AG09309 (cell line): Measurements from ENCODE around the gene MSRB3.

ENCODE experiments used
- DNase-seq: peaks from one replicate; pipeline ENCODE4 v3.0.0-alpha.2; 2010; ENCODE audit warnings: low read depth
- H3K4me3 ChIP-seq: 2 replicates; pipeline ENCODE4 v1.5.1; 2011; ENCODE audit warnings: mild to moderate bottlenecking, low read depth, low read length, moderate library complexity; ENCODE audit not compliant: control insufficient read depth
- TF ChIP-seq, protein P1 (sequence below): IDR thresholded peaks from 2 replicates; pipeline ENCODE4 v1.5.1; 2011; ENCODE audit warnings: mild to moderate bottlenecking, low read depth, low read length, inconsistent platforms; ENCODE audit not compliant: insufficient read depth, control insufficient read depth; ENCODE audit errors: missing control alignments

MSRB3 gene

DNA sequence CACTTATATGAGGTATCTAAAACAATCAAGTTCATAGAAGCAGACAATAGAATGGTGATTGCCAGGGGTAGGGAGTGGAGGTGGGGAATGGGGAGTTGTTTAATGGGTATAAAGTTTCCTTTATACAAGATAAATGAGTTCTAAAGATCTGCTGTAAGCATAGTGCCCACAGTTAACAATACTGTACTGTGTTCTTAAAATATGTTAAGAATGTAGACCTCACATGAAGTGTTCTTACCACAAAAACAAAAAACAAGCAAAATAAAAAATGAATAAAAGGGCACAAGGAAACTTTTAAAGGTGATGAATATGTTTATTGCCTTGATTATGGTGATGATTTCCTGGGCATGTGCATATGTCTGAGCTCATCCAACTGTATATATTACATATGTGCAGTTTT lies 211.8 kb downstream of the MSRB3 start:
- TF ChIP-seq, protein P1, sequence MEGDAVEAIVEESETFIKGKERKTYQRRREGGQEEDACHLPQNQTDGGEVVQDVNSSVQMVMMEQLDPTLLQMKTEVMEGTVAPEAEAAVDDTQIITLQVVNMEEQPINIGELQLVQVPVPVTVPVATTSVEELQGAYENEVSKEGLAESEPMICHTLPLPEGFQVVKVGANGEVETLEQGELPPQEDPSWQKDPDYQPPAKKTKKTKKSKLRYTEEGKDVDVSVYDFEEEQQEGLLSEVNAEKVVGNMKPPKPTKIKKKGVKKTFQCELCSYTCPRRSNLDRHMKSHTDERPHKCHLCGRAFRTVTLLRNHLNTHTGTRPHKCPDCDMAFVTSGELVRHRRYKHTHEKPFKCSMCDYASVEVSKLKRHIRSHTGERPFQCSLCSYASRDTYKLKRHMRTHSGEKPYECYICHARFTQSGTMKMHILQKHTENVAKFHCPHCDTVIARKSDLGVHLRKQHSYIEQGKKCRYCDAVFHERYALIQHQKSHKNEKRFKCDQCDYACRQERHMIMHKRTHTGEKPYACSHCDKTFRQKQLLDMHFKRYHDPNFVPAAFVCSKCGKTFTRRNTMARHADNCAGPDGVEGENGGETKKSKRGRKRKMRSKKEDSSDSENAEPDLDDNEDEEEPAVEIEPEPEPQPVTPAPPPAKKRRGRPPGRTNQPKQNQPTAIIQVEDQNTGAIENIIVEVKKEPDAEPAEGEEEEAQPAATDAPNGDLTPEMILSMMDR = no peak
- no peak overlapping the region for H3K4me3 ChIP-seq
- no peak for DNase-seq

DNA sequence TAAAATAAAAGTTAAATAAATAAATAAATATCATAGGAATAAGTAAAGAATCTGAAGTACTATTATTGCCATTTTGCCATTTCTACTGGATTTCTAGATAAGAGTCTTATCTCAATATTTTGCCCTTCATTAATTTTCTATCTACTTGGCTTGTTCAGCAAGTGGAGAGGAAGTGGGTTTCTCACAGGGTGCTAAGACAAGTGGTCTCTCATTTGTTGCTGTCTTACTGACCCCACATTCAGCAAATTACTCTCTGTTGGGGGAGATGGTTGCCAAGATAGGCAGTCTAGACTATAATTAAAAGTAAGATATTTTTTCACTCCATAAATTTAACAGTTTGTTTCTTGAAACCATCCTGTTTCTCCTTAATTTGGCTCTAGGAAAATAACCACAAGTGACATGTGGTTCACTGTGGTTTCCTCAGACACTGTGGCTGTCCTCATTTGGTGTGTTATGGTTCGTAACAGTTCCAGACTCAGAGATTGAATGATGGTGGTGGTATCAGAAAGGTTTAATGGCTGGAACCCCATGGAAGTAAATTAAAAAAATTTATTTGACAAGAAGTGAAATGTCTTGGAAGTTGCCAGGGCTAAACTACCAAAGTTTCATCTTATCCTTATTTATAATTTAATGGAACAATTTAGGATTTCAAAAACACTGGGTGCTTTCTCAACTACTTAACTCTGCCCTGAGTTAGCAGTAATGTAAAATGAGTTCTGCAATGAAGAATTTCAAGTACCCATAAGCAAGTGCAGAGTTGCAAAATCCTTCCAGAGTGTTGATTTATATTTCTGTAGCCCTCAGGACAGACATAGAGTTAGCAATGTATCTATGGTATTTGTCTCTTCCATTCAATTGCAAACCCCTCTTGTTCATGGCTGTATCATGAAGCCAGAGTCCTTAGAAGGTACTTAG lies 214.8 kb downstream of the MSRB3 start:
- TF ChIP-seq, protein P1 = no peak
- no peak overlapping the region for H3K4me3 ChIP-seq
- no peak for DNase-seq

DNA sequence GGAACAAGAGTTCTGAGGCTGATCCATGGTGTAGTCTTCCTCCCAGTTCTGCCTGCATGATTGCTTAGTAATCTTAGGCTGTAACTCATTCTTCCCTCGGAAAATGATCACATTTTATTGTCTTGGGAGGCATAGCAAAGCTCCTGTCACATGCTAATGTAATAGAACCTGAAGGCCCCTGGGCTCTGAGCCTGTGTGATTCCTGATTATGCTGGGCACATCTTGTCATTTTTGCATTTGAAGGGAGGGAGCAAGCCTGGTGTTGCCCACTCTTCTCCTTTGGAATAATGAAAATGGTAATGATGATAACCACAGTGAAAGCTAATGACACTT lies 215.4 kb downstream of the MSRB3 start:
- no peak overlapping the region for H3K4me3 ChIP-seq
- TF ChIP-seq, protein P1 = no peak
- DNase-seq = no peak

DNA sequence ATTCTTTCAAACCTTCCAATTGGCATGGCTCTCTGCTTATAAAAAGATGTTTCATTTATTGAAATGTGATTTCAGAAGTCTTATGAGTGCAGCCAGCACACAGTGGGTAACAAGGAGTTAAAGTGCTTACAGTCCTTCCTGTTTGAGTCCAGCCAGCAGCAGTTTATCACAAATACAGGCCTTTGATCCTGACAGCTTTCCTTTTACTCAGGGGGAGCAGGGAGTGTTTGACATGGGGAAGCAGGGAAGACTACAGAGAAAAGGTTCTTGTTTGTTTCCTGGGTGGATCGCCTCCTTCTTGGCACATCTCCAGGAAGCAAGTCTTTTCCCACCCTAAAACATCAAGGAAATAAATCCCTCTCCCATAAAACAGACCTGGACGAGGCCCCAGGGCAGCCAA lies 216.1 kb downstream of the MSRB3 start:
- no peak for DNase-seq
- no peak overlapping the region for H3K4me3 ChIP-seq
- TF ChIP-seq, protein P1 = no peak

DNA sequence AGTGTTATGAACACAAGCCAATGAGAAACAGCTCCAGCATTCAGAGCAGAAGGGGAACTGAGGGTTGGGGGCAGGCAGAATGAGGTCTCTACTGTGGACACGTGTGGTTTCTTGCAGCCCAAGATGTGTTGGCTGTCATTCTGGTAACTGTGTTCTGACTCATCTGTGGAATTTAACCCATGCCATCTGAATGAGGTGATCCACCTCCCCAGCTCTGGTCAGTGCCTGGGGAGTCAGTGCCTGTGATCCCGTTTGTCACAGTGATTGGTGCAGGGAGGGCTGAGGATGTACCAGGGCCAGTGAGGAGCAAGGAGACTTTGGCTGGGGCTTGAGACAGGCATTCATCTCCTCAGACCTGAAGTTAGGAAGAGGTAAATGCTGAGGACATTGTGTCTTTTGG lies 216.8 kb downstream of the MSRB3 start:
- DNase-seq = no peak
- no peak overlapping the region for H3K4me3 ChIP-seq
- TF ChIP-seq, protein P1 = no peak

DNA sequence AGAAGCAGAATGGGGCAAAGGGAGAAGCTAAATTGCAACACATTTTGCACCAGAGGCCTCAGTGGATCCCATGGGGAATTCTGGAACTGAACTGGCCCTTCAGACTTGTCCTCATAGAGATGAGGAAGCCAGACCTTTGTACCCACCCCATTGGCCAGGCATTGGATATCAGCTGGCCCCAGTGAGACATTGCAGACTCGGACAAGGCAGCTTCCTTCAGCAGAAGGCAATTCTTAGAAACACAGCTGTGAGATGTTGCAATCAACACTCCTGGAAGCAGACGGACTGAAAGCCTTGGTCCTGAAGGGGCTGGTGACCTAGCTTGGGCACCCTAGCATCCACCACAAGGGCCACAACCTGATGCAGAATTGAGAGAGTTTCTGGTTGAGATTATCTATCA lies 218.1 kb downstream of the MSRB3 start:
- no peak for DNase-seq
- no peak overlapping the region for H3K4me3 ChIP-seq
- TF ChIP-seq, protein P1 = no peak

DNA sequence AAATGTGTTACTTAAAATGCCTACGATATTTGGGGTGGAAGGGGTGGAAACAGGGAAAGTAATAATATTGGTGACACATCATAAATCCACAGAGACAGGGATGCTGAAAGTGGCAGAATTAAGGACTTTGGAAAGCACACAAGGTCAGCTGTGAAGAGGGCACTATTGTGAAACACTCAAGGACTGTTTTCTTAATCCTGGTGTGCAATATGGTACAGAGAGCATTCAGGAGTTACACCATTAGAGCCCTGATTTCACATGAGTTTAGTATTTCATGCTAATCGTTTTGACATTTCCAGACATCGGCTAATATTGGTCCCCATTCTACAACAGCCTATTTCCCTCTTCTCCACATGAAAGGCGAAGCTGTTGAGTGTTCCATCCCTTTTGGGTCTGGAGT lies 219.2 kb downstream of the MSRB3 start:
- TF ChIP-seq, protein P1 = no peak
- H3K4me3 ChIP-seq = no peak overlapping the region
- no peak for DNase-seq
